Vagina (tissue), 2 donors: ENCODE measurements around the gene MCL1.

ENCODE experiments used
- POLR2A ChIP-seq, 2 donors: fragments of 450-650 bp; IDR thresholded peaks; one replicate each; pipeline ENCODE4 v1.6.1; 2017; ENCODE audit warnings: antibody characterized with exemption in 2 of 2, mild to moderate bottlenecking in 2 of 2, moderate library complexity in 2 of 2
- POLR2AphosphoS5 ChIP-seq, 2 donors: sonication (generic); formaldehyde crosslinking; IDR thresholded peaks; one replicate each; pipeline ENCODE4 v1.9.0; 2017; ENCODE audit warnings: antibody characterized with exemption in 2 of 2, mild to moderate bottlenecking in 2 of 2, low read depth in 1 of 2; ENCODE audit not compliant: insufficient read depth in 1 of 2
- TF ChIP-seq, protein P1 (sequence below), 3 experiments: fragments of 450-650 bp in 2 of 3; fragments of 200-600 bp in 1 of 3; sonication (generic) in 1 of 3; IDR thresholded peaks; one replicate each; pipeline ENCODE4 v1.5.1; 2017 to 2019; ENCODE audit warnings: antibody characterized with exemption in 3 of 3, mild to moderate bottlenecking in 2 of 3, moderate library complexity in 2 of 3

DNA sequence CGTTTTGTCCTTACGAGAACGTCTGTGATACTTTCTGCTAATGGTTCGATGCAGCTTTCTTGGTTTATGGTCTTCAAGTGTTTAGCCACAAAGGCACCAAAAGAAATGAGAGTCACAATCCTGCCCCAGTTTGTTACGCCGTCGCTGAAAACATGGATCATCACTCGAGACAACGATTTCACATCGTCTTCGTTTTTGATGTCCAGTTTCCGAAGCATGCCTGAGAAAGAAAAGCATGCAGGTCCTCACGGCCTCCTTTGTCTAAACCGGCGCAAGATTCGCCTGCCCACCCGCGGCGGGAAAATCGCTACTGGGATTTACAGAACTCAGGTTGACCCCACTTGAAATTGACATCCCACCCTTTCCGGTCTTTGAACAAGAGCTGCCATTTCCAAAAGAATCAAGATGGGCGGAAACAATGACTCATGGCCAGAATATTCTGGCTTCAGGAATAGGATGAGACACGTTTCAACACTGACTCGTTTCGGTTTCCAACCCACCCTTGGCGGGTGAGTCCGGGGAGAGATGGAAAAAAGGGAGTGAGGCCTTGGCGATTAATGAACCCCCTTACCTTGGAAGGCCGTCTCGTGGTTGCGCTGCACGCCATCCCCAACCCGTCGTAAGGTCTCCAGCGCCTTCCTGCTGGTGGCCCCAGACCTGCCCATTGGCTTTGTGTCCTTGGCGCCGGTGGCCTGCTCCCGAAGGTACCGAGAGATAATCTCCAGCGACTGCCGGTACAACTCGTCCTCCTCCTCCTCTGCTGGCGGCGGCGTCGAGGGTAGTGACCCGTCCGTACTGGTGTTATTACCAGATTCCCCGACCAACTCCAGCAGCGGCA, 919 bp downstream of the MCL1 start:
- TF ChIP-seq, protein P1, sequence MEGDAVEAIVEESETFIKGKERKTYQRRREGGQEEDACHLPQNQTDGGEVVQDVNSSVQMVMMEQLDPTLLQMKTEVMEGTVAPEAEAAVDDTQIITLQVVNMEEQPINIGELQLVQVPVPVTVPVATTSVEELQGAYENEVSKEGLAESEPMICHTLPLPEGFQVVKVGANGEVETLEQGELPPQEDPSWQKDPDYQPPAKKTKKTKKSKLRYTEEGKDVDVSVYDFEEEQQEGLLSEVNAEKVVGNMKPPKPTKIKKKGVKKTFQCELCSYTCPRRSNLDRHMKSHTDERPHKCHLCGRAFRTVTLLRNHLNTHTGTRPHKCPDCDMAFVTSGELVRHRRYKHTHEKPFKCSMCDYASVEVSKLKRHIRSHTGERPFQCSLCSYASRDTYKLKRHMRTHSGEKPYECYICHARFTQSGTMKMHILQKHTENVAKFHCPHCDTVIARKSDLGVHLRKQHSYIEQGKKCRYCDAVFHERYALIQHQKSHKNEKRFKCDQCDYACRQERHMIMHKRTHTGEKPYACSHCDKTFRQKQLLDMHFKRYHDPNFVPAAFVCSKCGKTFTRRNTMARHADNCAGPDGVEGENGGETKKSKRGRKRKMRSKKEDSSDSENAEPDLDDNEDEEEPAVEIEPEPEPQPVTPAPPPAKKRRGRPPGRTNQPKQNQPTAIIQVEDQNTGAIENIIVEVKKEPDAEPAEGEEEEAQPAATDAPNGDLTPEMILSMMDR (IDR thresholded peaks at IDR 0.05), result no peak
- TF ChIP-seq POLR2A (IDR thresholded peaks at IDR 0.05) (peak in 1 of 2 donors; percentile 37), POLR2AphosphoS5 (IDR thresholded peaks at IDR 0.05; ENCODE audit: insufficient read depth in 1 of 2, low read depth in 1 of 2) (peak; percentile 66 to 90)
